Hepatocyte (in vitro differentiated cells): Measurements from ENCODE around the gene CETP. TPM values are rescaled to one million over a fixed set of nuclear protein-coding genes. Genes with fewer than 3 reads are reported as not detected.

Source experiments
- DNase-seq: peaks from one replicate; pipeline ENCODE4 v3.0.0-alpha.2; 2016; ENCODE audit warnings: low spot score
- H2AFZ ChIP-seq: fragments of 200-600 bp; sonication (generic); 2 replicates; pipeline ENCODE4 v1.6.0; 2016; ENCODE audit warnings: antibody characterized with exemption, mild to moderate bottlenecking
- H3K27ac ChIP-seq: fragments of 200-600 bp; sonication (generic); 2 replicates; pipeline ENCODE4 v1.5.1; 2016; ENCODE audit warnings: mild to moderate bottlenecking
- H3K27me3 ChIP-seq: fragments of 200-600 bp; sonication (generic); 2 replicates; pipeline ENCODE4 v1.6.1; 2016
- H3K36me3 ChIP-seq: fragments of 200-600 bp; sonication (generic); replicated peaks from 2 replicates; pipeline ENCODE4 v1.5.1; 2016; ENCODE audit warnings: low read depth; ENCODE audit not compliant: insufficient read depth
- H3K4me1 ChIP-seq: fragments of 200-600 bp; sonication (generic); 2 replicates; pipeline ENCODE4 v1.5.1; 2016; ENCODE audit warnings: mild to moderate bottlenecking, moderate library complexity; ENCODE audit not compliant: insufficient read depth
- H3K4me2 ChIP-seq: fragments of 200-600 bp; sonication (generic); 2 replicates; pipeline ENCODE4 v1.6.0; 2016
- H3K4me3 ChIP-seq: fragments of 200-600 bp; sonication (generic); 2 replicates; pipeline ENCODE4 v1.5.1; 2016; ENCODE audit warnings: mild to moderate bottlenecking
- H3K79me2 ChIP-seq: fragments of 200-600 bp; sonication (generic); 2 replicates; pipeline ENCODE4 v1.6.0; 2017; ENCODE audit warnings: mild to moderate bottlenecking
- H3K9me2 ChIP-seq: fragments of 200-600 bp; sonication (generic); replicated peaks from 2 replicates; pipeline ENCODE4 v1.6.0; 2017; ENCODE audit warnings: mild to moderate bottlenecking; ENCODE audit not compliant: insufficient read depth
- H3K9me3 ChIP-seq: fragments of 200-600 bp; sonication (generic); 2 replicates; pipeline ENCODE4 v1.5.1; 2016; ENCODE audit warnings: low read depth, mild to moderate bottlenecking
- H4K20me1 ChIP-seq: fragments of 200-600 bp; sonication (generic); 2 replicates; pipeline ENCODE4 v1.6.0; 2016; ENCODE audit warnings: mild to moderate bottlenecking; ENCODE audit not compliant: insufficient read depth, poor library complexity, severe bottlenecking
- EZH2 ChIP-seq: fragments of 200-600 bp; sonication (generic); IDR thresholded peaks from 2 replicates; pipeline ENCODE4 v1.6.1; 2016; ENCODE audit warnings: antibody characterized with exemption, mild to moderate bottlenecking, borderline replicate concordance
- EZH2phosphoT487 ChIP-seq: fragments of 200-600 bp; sonication (generic); IDR thresholded peaks from one replicate; pipeline ENCODE4 v1.6.1; 2018; ENCODE audit warnings: antibody characterized with exemption, mild to moderate bottlenecking, low read depth, moderate library complexity; ENCODE audit not compliant: unreplicated experiment, severe bottlenecking
- WGBS: methylation state at CpG from one replicate; pipeline ENCODE4 v1.1.6; 2016; ENCODE audit warnings: low lambda C conversion rate; ENCODE audit errors: missing lambda C conversion rate; 5-methylcytosine and 5-hydroxymethylcytosine counted together
- polyA plus RNA-seq: library from polyadenylated mRNA; unstranded; fragments of >200 nt; fragmentation: Nextera tagmentation; extraction: Ambion mirVana; gene quantifications from 2 replicates; pipeline ENCODE4 v1.2.1, GENCODE V29; 2016
- total RNA-seq: library from RNA; depleted of rRNA; stranded (reverse); fragments of >200 nt; gene quantifications from 2 replicates; pipeline ENCODE4 v1.2.3, GENCODE V29; 2014
- TF ChIP-seq, protein P1 (sequence below): fragments of 200-600 bp; sonication (generic); IDR thresholded peaks from 2 replicates; pipeline ENCODE4 v1.5.1; 2016; ENCODE audit warnings: antibody characterized with exemption, mild to moderate bottlenecking; ENCODE audit not compliant: poor library complexity

The CETP gene
- total and polyA plus RNA-seq, 2 experiments from 2014 or later: not detected

GRCh38 chr16:57025941-57026777 is 64.4 kb downstream of the CETP start:
- no peaks in the 10 kb centered on the region for H3K27me3 ChIP-seq
- no peak overlapping the region for H2AFZ ChIP-seq
- H3K79me2 ChIP-seq: no peaks in the 10 kb centered on the region
- H3K9me3 ChIP-seq: no peaks in the 10 kb centered on the region
- DNase-seq: no peak
- 92% methylated on average over 21 of the region's 21 CpGs for WGBS
- no peaks in the 10 kb centered on the region for H3K36me3 ChIP-seq
- no peak for TF ChIP-seq EZH2
- TF ChIP-seq EZH2phosphoT487: no peak
- TF ChIP-seq, protein P1, sequence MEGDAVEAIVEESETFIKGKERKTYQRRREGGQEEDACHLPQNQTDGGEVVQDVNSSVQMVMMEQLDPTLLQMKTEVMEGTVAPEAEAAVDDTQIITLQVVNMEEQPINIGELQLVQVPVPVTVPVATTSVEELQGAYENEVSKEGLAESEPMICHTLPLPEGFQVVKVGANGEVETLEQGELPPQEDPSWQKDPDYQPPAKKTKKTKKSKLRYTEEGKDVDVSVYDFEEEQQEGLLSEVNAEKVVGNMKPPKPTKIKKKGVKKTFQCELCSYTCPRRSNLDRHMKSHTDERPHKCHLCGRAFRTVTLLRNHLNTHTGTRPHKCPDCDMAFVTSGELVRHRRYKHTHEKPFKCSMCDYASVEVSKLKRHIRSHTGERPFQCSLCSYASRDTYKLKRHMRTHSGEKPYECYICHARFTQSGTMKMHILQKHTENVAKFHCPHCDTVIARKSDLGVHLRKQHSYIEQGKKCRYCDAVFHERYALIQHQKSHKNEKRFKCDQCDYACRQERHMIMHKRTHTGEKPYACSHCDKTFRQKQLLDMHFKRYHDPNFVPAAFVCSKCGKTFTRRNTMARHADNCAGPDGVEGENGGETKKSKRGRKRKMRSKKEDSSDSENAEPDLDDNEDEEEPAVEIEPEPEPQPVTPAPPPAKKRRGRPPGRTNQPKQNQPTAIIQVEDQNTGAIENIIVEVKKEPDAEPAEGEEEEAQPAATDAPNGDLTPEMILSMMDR: no peak
- H3K4me3 ChIP-seq: no peak overlapping the region
- no peaks in the 10 kb centered on the region for H3K4me1 ChIP-seq
- no peaks in the 10 kb centered on the region for H4K20me1 ChIP-seq
- H3K9me2 ChIP-seq: no peaks in the 10 kb centered on the region
- no peak overlapping the region for H3K27ac ChIP-seq
- H3K4me2 ChIP-seq: no peak overlapping the region

- Histone ChIP-seq H3K4me1 (no peaks in the 10 kb centered on the region), H3K9me3 (no peaks in the 10 kb centered on the region), H2AFZ (no peak overlapping the region), H3K4me3 (no peak overlapping the region), H3K79me2 (no peaks in the 10 kb centered on the region), H3K36me3 (no peaks in the 10 kb centered on the region), H3K9me2 (no peaks in the 10 kb centered on the region), H3K27ac (no peak overlapping the region), H4K20me1 (no peaks in the 10 kb centered on the region), H3K27me3 (no peaks in the 10 kb centered on the region), H3K4me2 (no peak overlapping the region)
- WGBS: 82% methylated on average over 3 of the region's 3 CpGs
- TF ChIP-seq EZH2 (no peak), EZH2phosphoT487 (no peak)
- TF ChIP-seq, protein P1: no peak
- no peak for DNase-seq
Measured at GRCh38 chr16:57026778-57027062, 65.0 kb downstream of the CETP start.

DNA sequence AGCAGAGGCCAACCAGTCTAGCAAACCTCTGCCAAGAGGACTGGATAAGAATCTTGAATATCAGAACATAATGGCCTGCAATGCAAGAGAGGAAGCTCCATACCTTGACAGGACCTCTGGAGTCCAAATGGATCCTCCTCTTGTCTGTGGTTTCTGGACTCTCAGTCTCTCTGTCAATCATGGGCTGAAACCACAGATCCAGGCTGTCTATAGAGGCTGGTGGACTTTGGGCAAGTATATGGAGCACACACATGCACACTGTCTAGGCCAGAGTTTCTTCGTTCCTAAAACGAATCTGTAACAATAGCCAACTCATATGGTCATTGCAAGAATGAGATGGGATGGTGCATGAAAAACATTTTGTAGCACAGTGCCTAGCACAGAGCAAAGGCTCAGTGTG is 65.3 kb downstream of the CETP start:
- H3K36me3 ChIP-seq: no peaks in the 10 kb centered on the region
- H4K20me1 ChIP-seq: no peaks in the 10 kb centered on the region
- H3K9me2 ChIP-seq: no peaks in the 10 kb centered on the region
- no peak overlapping the region for H3K4me2 ChIP-seq
- no peaks in the 10 kb centered on the region for H3K4me1 ChIP-seq
- no peak overlapping the region for H3K4me3 ChIP-seq
- WGBS: 98% methylated on average over 2 of the region's 2 CpGs
- no peak overlapping the region for H2AFZ ChIP-seq
- no peaks in the 10 kb centered on the region for H3K9me3 ChIP-seq
- no peak overlapping the region for H3K27ac ChIP-seq
- TF ChIP-seq, protein P1: no peak
- no peak for TF ChIP-seq EZH2
- no peak for TF ChIP-seq EZH2phosphoT487
- no peak for DNase-seq
- H3K79me2 ChIP-seq: no peaks in the 10 kb centered on the region
- H3K27me3 ChIP-seq: no peaks in the 10 kb centered on the region
